Stimulated activated CD8-positive, alpha-beta memory T cell treated with anti-CD3 and anti-CD28 coated beads, Interleukin-7, amount 100 ng/mL, for 1 hour (primary cell): Measurements from ENCODE around the gene LHPP.

Source experiments
- DNase-seq, 2 donors: peaks; one replicate each; pipeline ENCODE4 v3.0.0-alpha.2; 2020; ENCODE audit warnings: low read depth in 2 of 2

Gene LHPP

GRCh38 chr10:124447751-124448466, 13.7 kb upstream of the LHPP start:
- no peak for DNase-seq

- no peak for DNase-seq
Observed at GRCh38 chr10:124448696-124449169, 12.9 kb upstream of the LHPP start.

DNA sequence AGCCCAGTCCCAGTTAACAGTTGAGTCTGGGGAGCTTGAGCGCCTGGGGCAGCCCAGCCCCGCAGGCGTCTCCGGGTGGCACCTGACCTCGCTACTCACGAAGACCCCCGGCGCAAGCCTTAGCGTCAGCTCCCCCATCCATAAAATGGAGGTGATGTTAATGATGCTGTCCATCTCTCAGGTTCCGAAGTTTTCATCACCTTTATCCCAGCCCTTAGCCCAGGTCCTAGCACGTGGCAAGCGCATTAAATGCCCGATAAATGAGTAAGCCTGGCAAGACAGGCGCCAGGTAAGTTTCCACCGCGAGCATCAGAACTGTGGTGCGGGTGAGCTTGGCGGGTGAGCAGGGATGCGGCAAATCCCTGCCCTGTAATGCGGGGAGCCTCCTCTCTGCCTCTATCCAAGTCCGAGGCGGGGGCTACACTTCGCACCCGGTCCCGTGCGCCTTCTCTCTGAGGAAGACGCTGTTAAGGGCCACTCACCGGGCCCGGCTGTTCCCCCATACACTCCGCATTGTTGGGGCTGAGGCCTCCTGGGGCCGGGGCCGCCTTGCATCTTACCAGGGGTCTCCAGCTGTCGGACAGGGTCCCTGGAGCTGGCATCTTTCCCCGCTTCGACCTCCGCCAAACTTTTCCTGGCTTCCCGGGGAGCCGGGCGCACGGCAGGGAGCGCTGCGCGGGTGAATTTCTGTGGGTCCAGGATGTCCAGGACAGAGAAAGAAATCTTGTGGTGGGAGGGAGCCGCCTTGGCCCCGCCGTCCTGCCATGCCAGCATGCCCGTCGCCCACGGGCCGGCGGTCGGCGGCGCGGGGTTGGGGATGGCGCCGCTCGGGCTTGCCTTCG, 12.2 kb upstream of the LHPP start:
- DNase-seq: no peak

DNA sequence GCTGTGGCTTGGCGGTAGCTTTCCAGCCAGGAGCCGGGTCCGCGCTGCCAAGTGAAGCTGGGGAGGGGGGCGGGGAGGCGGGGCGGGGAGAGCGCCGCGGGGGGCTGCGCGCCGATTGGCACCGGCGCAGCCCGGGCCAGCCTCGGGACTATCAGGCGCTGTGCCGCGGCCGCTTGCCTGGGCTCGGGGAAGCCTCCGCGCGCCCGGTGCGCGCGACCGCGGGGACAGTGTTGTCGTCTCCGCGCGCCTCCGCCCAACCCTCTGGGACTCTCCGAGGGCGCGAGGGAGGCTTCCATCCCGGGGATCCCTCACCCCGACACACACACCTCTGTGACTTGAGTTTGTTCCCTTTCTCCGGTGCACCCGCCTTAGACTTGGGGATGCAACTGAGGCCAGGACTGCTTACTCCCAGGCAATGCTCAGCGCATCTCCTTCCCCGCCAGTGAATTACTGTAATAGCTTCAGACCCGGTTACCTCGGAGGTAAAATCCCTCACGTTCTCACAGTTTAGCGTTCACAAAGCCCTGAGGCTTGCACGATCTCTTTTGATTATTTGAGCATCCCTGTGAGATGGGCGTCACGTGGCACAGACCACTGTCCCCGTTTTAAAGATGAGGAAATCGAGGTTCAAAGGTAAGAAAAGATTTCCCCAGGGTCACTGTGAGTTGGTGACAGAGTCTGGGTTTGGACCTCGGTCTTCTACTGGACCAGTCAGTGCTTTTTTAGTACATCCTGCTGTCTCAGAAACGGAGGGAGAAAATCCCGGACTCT, 11.4 kb upstream of the LHPP start, which contains the start of gene NKX1-2:
NKX1-2 (minus strand) TSS at position 24 of the 771 bp plus-strand sequence. CDS start 92 bp downstream, outside the sequence.
- DNase-seq: no peak

DNA sequence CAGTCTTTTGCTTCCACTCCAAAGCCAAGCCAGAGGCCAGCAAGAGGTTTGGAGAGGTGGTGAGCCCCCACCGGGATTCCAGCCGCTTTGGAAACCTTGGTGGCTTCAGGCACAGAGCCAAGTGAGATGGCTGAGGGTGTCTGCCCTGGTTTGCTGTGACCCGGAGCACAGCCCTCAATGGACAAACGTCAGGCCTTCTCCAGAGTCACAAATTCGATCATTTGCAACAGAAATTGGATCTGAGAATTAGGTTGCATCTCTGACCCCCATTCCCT, 10.9 kb upstream of the LHPP start:
- no peak for DNase-seq

- no peak for DNase-seq
Observed at GRCh38 chr10:124451276-124451675, 10.3 kb upstream of the LHPP start.

DNA sequence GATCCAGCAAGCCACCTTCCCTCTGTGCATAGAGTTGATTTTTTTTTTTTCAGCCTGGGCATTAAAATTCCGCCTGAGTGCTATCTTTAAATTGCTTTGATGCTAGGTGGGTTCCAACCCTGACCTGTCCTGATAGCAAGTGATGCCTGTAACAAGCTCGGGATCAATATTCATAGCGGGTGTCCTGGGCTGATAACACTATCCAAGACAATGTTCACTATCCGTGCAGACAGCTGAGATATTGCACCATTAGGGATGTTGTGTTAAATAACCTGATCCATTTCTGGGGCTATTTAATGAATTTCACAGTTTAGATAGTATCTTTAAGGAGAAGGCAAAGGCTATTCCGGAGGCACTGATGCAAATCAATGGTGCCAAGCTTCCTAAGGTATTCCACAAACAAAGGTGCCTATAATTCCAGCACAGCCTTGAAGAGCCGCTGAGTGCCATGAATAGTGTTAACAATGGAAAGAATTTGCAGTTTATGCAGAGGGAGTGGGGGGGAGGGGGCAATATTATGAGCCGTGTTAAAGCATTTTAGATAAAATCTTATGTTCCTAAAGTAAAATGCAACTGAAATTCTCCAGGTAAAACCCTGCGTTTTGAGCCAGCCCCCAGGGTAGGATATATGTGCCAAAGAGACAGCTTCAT, 7.5 kb upstream of the LHPP start:
- DNase-seq: no peak

- no peak for DNase-seq
Observed at GRCh38 chr10:124455441-124455840, 6.2 kb upstream of the LHPP start.

- no peak for DNase-seq
Observed at GRCh38 chr10:124458473-124458872, 3.1 kb upstream of the LHPP start.

- no peak for DNase-seq
Observed at GRCh38 chr10:124458889-124459288, 2.7 kb upstream of the LHPP start.

DNA sequence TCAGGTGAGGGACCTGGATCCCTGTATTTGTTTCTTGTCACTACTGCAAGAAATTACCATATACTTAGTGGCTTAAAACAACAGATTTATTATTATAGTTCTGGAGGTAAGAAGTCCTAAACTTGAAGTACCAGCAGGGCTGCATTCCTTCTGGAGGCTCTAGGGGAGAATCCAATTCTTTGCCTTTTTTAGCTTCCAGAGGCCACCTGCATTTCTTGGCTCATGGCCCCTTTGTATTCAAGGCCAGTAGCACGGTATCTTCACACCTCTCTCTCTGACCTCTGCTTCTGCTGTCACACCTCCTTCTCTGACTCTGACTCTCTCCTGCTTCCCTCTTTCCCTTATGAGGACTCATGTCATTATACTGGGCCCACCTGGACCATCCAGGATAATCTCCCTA, 2.2 kb upstream of the LHPP start:
- DNase-seq: no peak

GRCh38 chr10:124460144-124460543, 1.5 kb upstream of the LHPP start:
- no peak for DNase-seq

GRCh38 chr10:124462348-124462695, 699 bp downstream of the LHPP start:
- no peak for DNase-seq

GRCh38 chr10:124464028-124464965, 2.7 kb downstream of the LHPP start:
- DNase-seq: no peak

GRCh38 chr10:124465003-124465776, 3.6 kb downstream of the LHPP start:
- no peak for DNase-seq

- no peak for DNase-seq
Observed at GRCh38 chr10:124465777-124466488, 4.3 kb downstream of the LHPP start.

- no peak for DNase-seq
Observed at GRCh38 chr10:124467165-124467564, 5.5 kb downstream of the LHPP start.

DNA sequence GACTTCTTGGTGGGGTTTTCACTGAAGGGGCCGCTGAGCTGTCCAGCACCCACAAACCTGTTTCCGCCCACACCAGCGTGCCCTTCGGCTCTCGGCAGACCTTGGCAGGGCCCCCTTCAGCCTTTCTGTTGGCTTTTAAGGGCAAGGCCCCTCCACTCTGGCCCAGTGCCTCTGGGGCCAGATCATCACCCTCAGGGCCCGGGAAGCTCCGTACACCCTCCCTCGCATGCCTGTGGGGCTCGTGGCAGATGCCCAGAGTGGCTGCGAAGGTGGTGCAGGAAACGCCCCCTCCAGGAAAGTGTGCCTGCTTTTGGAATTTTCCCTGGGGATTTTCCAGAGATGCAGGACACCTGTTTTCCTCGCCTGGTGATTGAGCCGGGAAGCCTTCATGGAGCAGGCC, 7.0 kb downstream of the LHPP start:
- DNase-seq: no peak

DNA sequence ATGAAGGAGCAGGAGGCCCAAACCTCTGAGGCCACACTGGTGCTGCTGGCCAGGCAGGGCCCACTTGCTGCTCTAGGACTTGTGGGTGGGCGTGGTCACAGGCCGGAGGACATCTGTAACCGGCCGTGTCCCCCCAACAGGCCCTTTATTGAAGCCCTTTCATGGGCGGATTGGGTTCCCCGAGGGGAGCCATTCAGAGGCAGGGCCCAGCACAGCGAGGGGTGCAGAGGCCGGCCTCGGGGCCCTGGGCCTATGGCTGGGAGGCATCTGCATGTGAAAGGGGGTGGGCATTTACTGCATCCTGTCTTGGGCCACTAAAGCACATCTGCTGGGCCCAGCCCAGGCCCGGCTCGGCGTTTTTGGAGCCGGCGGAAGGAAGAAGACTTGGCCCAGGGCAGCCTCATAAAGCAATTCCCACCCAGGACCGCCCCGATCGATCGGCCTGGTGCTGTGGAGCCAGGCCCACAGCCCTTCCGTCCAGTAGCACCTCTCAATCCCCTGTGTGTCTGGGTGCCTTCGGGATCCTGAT, 8.4 kb downstream of the LHPP start:
- no peak for DNase-seq
